Dedifferentiated amniotic fluid mesenchymal stem cell (primary cell): ENCODE data around the gene EMD.
A peak's percentile ranks its signal among the peaks of the same experiment; 100 is the strongest.
"Not testable (repeated sequence)": the region's sequence is repeated elsewhere in the genome, so short reads cannot be mapped to it uniquely, and the experiment has no call there.

ENCODE experiments used
- DNase-seq: peaks from one replicate; pipeline ENCODE4 v3.0.0-alpha.2; 2016; ENCODE audit errors: extremely low spot score

EMD gene

DNA sequence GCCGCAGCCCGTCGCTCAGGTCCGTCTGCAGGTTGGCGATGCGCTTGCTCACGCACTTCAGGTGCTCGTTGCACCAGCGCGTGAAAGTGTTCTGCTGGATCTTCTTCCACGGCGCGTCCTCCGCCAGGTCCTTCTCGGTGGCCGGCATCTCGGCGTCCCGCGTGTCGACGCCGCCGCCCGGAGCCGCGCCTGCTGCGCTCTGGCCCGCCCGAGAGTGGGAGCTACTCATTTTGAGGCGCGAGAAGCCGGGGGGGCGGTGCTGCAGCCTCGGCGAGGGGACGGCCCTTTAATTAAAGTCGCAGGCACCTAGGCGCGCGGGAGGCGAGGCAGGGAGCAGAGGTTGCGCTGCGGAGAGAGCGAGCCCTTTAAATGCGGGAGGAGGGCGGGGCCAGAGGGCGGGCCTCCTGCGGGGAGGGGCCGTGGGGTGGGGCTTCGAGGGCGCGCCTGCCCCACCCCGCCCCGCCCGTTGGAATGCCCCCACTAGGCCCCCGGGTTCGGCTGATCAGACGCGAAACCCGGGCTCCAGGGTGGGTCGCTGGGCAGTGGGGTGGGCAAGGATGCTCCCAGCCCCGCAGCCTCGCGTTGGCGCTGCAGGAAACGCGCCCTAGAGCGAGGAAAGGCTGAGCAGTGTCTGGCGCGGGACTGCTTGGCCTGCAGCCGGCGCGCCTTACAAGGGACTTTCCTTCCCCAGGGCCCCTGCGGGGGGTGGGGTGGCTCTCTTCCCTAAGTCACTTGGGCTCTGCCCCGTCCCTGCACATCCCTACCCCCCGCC lies 7.9 kb upstream of the EMD start:
- DNase-seq, result peak; percentile 89

DNA sequence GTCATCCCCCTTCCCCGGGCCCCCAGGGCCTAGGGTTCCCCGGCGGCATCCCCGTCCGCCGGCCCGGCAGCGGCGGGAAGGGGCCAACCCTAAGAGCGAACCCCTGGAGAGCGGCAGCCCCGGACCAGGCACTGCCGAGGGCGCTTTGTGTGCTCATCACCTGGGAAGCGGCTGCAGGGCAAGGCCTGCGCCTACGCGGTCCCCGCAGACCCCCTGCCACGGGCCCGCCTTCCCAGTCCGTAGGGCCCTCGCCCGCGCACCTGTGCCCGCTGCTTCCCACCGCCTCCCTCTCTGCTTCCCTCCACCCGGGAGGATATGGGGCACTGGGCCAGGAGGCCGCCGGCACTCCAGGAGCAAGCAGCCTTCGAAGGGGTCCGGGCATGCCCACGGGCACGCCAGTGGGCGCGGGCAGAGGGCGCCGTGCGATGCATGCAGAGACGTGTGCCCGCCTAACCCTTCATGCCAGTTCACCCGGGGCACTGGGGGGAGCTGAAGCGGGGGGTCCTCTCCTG lies 7.2 kb upstream of the EMD start:
- no peak for DNase-seq

DNA sequence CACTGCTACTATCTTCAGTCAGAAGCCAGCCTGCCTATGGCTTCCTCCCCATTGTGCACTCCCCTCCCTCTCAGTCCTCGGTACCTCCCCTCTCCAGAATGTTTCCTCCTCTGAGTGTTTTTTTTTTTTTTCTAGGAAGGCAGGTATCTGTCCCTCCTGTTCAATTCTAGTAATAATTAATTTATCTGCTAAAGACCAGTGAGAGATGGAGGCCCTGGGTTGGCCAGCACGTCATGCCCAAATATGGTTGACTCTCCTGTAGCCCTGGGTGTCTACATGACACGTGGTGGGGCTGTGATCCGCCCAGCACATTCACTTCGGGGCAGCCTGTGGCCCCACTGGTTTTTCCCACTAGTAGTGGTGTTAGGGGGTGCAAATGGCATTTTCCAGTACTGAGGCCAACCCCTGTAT lies 6.5 kb upstream of the EMD start:
- DNase-seq, result no peak

DNA sequence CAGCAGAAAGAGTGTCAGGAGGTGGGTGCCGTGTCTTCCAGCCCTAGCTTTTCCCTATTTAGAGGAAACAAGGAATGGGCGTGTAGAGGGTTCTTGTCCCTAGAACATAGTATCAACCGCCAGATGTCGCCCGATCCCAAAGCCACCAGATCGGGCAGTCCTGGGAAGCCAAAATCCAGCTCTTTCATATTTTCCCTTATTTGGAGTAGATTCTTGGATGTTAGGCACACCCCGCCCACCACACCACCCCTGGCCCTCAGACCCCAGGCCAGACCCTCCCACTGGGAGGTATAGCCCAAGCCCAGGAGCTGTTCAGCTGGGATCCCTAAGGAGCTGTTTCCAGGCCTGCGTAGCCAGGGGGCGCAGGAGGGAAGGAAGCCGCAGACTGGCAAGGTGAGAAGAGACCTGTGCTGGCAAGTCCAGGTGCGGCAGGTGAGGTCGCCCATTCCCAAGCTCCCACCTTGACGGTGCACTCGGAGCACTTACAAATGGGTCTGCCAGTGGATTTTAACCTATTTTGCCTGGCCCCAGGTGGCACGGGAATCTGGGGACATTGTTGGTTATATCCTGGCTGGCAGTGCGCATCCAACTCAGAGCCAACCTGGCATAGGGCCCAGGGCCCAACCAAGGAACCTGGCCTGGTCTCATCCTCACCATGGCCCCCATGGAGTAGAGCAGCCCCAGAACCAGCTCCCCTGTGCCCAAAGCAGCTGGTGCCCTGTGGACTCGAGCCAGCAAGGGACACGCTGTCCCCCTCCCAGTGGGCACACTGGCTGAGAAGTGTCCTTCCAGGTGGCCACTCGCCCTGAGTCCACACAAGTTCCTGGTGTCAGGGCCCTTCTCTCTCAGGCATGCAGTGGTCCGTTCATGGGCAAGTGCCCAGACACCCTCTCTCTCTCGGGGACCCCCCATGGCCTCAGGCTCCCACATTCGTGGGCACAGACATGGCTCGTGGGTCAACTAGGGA lies 5.5 kb upstream of the EMD start:
- DNase-seq, result peak; percentile 75

DNA sequence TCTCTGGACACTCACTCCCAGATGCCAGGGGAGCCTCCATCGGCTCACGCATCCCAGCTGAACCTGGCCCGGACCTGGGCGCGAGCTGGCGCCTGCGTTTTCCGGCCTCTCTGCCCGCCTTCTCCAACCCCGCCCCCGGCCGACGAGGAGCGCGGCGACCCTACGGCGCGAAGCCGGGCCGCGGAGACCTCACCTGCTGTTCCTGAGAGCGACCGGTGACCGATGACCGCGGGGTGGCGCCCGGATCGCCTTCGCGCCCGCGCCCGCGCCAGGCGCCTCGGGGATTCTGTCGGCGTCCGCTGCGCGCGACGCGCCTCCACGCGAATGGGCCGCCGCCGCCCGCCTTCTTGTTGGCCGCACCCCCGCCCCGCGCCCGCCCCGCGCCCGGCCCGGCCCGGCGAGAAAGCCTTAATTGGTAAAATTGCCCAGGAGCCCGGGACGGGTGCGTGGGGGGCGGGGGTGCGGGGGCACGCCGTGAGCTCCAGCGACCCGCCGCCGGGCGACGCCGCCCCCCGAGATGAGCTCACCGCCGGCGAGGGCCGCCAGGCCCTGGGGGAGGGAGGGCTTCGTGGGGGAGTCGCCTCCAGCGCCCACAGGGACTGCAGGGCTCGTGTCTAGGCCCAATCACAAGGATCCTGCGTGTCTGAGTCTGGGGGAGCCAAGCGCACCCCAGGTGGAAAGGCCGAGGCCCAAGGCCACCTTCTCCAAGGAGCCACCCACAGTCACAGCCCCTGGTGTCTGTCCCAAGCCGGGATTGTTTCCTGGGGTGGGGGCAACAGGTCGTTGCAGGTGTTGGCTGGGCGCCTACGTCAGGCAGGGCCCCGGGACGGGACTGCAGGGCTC lies 4.6 kb upstream of the EMD start, which contains the start of gene FLNA:
TSS of gene FLNA (minus strand) at position 322 of the 843 bp plus-strand sequence. CDS start 3,389 bp downstream, outside the sequence.
- DNase-seq, result no peak

DNA sequence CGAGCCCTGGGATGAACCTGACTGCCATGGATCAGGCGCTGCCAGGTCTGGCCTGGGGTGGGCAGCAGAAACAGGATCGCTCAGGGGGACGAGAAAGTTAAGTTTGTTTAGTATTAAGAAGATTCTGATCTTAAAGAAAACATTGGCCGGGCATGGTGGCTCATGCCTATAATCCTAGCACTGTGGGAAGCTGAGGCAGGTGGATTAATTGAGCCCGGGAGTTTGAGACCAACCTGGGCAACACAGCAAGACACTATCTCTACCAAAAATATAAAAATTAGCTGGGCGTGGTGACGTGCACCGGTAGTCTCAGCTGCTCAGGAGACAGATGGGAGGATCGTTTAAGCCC lies 4.0 kb upstream of the EMD start:
- DNase-seq, result no peak

DNA sequence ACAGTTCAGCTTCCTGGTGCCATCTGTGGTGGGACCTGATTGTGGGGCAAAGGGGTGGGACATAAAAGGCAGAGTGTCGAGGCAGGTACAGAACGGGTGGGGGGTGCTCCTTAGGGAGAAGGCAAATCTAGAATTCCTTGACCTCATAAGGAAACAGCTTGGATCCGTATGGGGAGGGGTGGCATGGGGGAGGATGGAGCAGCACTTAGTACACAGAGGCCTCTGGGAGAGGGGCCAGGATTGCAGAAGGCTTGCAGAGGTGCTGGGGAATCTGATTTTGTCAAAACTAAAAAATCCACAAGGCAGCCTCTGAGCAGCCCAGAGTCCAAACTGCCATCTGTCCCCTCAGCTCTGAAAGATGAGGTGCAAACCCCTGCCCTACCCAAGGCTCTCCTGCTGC lies 2.3 kb upstream of the EMD start:
- no peak for DNase-seq

DNA sequence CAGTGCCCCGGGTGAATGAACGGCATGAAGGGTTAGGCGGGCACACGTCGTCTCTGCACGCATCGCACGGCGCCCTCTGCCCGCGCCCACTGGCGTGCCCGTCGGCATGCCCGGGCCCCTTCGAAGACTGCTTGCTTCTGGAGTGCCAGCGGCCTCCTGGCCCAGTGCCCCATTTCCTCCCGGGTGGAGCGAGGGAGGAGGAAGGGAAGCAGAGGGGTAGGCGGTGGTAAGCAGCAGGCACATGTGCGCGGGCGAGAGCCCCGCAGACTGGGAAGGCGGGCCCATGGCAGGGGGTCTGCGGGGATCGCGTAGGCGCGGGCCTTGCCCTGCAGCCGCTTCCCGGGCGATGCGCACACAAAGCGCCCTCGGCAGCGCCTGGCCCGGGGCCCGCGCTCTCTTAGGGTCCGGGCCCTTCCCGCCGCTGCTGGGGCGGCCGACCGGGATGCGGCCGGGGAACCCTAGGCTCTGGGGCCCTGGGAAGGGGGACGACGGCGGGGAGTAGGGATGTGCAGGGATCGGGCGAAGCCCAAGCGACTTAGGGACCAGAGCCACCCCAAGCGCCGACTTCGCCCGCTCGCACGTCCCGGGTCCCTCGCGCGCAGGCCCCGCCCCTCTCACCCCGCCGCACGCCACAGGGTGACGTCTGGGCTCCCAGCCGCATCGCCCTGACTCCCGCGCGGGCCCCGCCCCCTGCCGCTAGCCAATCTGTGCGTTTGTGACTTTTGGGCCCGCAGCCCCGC lies 866 bp upstream of the EMD start:
- no peak for DNase-seq

DNA sequence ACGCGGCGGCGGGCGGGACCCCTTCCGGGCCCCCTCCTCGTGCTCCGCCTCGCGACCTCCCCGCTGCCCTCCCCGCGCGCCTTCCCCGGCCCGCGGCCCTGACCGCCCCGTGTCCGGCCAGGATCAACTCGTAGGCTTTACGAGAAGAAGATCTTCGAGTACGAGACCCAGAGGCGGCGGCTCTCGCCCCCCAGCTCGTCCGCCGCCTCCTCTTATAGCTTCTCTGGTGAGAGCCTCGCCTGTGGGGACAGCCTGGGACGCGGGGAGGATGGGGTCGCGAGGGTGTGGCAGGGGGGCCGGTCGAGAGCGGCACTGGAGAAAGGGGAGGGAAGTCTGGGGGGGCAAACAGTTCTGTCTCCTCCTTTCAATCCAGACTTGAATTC lies 465 bp downstream of the EMD start:
- DNase-seq, result no peak

DNA sequence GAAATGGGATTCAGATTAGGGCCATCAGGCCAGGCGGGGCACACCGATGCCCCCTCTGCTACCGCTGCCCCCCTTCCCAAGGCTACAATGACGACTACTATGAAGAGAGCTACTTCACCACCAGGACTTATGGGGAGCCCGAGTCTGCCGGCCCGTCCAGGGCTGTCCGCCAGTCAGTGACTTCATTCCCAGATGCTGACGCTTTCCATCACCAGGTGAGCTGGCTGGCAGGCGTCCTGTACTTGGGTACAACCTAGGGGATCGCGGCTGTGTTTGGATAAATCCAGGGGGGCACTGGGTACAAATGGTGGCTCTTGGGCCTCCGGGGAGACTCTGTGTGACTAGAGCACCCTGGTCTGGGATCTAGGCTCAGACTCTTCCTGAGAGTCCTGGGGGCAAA lies 1.1 kb downstream of the EMD start:
- DNase-seq, result no peak

DNA sequence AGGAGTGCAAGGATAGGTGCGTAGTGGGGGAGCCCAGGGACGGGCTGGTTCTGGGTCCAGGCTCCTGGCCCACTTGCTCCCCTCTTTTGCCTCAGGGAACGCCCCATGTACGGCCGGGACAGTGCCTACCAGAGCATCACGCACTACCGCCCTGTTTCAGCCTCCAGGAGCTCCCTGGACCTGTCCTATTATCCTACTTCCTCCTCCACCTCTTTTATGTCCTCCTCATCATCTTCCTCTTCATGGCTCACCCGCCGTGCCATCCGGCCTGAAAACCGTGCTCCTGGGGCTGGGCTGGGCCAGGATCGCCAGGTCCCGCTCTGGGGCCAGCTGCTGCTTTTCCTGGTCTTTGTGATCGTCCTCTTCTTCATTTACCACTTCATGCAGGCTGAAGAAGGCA lies 1.7 kb downstream of the EMD start:
- no peak for DNase-seq

DNA sequence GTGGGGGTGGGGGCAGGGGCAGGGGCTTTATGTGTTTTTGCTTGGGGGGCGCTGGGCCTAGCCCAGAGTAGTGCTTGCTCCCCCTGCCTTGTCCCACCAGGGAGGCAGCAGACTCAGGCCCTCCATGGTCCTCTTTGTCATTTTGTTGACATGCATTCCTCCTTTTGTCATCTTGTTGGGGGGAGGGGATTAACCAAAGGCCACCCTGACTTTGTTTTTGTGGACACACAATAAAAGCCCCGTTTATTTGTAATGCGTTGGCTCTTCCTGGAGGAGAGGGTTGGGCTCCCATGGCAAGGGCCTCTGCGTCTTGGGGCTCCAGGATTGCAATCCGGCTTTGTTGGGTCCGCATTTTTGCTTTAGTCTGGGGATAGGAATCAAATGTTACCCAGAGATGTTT lies 2.2 kb downstream of the EMD start:
- no peak for DNase-seq

DNA sequence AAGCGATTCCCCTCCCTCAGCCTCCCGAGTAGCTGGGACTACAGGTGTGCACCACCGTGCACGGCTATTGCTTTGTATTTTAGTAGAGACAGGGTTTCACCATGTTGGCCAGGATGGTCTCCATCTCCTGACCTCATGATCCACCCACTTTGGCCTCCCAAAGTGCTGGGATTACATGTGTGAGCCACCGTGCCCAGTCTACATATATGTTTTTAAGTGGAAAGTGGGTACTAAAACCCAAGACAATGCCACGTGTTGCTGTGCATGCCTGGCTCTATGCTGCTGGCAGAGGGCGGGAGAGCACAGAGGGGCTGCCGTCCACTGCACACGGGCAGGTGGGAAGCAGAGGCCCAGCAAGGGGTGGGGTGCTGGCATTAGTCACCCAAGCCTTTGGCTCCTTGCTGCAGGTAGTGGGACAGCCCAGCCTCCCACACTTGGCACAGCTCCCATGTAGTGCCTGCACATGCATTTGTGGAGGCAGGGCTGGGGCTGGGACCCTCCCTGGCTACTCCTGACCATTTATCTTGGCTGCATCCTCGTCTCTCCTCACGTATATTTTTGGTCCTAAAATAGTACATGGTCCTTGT lies 3.5 kb downstream of the EMD start:
- DNase-seq, result no peak

DNA sequence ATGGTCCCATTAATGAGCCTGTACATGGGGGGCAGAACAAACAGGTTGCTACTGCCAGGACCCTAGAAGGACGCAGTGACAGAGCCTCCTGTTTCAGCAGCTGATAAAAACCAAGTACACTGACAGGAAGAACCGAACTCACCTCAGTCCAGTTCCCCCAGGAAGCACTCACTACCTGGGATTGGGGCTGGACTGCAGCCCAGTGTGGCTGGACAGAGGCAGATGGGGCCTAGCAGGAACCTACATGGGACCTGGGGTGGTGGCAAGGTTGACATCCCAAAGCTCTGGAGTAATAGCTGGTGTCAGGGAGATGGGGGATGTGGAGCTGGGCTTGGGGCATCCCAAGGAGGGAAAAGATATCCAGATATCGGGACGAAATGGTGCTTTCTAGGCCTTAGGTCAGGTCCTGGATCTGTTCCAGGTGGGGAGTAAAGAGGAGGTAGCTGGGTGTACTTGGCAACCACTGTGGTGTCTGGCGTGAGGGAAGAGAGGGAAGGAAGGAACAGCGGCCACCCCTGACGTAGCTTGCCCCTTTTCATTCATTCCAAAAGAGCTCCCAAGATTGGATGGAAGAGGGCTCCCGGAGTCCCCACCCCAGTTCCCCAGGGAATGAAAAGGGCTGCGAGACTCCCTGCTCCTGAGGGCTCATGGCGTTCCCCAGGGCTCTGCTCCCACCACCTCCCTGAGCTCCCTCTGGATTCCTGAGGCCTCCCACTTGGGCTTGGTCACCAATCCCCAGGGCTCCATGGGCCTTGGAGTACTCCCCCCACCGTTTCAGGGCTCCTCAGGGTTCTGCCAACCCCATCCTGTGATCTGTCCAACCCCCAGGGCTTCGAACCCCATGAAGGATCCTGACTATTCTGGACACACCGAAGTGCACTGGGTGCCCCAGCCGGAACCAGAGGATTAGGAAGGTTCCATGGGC lies 4.5 kb downstream of the EMD start:
- no peak for DNase-seq

DNA sequence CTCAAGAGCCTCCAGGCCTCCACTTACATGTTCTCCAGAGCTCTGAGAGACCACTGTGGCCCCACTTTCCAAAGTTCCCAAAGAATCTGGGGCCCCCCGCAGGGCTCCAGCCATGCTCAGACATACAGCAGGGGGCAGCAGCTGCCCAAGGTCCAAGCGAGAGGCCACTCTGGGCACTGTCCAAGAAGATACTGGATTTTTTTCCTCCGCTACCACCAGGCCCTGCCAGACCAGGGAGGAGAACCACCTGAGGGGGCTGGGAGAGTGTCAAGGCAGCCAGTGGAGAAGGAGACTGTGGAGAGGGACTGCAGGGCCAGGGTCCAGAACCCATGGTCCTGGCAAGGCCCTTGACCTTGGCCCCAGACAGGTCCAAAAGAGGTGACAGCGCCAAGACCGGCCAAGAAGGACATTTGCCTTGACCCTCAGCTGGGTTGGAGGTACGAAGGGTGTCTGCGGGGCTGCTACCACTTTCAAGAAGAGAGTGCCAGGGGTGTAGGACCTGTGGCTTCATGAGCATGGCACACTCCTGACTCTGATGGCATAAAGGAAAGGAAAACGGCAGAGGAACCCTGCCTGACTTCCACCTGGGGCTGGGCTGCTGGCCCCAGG lies 5.3 kb downstream of the EMD start:
- no peak for DNase-seq

DNA sequence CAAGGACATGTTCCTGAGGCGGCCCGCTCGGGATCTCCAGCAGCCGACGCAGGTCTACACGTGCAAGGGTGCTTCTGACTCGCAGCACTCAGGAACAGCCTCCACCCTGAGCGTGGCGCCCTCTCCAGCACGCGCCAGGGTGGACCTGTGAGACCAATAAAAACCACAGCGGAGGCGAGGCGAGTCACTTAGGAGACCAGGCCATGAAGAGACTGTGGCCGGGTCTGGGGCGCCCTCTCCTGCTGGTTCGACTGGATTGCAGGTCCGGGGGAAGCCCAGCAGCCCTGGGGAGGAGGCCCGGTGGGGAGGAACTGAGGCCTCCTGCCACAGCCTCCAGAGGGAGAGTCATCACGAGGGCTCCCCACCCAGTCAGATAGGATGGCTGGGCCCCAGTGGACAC lies 9.0 kb downstream of the EMD start:
- DNase-seq, result not testable (repeated sequence)

DNA sequence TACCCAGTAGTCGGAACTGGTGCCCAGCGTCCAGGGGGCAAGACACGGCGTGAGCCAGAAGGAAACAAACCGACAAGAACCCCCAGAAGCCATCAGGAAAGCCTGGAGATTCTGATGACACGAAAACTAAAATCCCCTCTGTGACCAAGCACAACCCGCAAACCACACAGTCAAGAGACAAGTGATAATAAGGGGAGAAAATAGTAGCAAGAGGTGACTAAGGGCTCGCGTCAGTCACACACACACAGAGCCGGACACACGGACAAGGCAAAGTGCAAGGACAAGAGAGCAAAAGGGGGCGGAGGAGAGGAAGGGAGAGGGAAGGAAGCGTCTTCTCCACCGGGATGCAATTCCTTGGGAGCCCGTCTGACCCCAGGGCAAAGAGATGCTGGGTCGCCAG lies 9.6 kb downstream of the EMD start:
- DNase-seq, result not testable (repeated sequence)

DNA sequence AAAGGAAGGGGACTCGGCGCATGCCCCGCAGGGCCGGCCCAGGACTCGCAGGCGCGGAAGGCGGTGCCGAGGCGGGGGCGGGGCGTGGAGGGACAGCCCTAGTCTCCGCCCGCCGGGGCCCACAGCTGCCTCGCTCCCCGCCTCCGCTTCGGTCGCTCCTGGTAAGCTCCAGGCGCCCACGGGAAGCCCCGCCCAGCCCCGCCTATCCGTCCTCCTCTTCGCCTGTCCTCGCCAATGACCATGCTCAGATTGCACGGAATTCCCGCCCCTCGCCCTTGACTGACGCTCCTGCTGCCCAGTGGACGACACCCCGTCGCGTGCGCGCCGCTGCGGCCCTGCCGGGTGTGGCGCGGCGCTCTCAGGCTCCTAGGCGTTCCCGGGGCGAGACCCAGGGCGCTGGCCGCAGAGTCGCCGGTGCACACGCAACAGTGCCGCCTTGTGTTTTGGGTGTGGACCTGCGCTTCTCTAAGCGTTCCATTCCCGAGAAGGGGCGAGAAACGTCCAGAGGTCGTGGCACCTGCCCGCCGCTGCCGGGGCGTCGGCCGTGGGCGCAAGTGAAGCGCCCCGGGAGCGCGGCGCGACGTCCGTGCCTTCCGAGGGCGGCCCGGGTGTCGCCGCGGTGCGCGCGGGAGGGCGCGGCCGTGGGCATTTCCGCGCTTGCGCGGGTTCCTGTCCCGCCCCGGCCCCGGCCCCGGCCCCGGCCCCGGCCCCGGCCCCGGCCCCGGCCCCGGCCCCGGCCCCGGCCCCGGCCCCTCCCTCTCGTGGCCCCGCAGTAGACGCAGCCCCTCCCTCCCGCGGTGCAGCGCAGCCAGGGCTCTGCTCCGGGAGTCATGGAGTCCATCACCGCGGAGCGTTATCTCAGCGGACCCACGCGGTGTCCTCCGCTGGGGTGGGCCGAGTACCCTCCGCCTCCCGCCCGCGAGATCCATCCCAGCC lies 11.0 kb downstream of the EMD start:
- DNase-seq, result not testable (repeated sequence)
